Neural progenitor cell (in vitro differentiated cells): ENCODE results near the gene GLIS2. TPM values are rescaled to one million over a fixed set of nuclear protein-coding genes. Genes with fewer than 3 reads are reported as not detected.
"Not testable (repeated sequence)": the region's sequence is repeated elsewhere in the genome, so short reads cannot be mapped to it uniquely, and the experiment has no call there.

Experiments
- DNase-seq: peaks from one replicate; pipeline ENCODE4 v3.0.0-alpha.2; 2016; ENCODE audit warnings: low spot score
- H2AFZ ChIP-seq: fragments of 200-600 bp; sonication (generic); replicated peaks from 2 replicates; pipeline ENCODE4 v1.6.1; 2016; ENCODE audit warnings: antibody characterized with exemption
- H3F3A ChIP-seq: fragments of 200-600 bp; sonication (generic); 2 replicates; pipeline ENCODE4 v1.6.1; 2016; ENCODE audit warnings: antibody characterized with exemption, low read depth
- H3K27ac ChIP-seq: fragments of 200-600 bp; sonication (generic); 2 replicates; pipeline ENCODE4 v1.5.1; 2016; ENCODE audit warnings: mild to moderate bottlenecking
- H3K27me3 ChIP-seq: fragments of 200-600 bp; sonication (generic); 2 replicates; pipeline ENCODE4 v1.6.1; 2016; ENCODE audit warnings: mild to moderate bottlenecking, moderate library complexity
- H3K36me3 ChIP-seq: fragments of 200-600 bp; sonication (generic); 2 replicates; pipeline ENCODE4 v1.5.1; 2016
- H3K4me1 ChIP-seq: fragments of 200-600 bp; sonication (generic); 2 replicates; pipeline ENCODE4 v1.6.1; 2016; ENCODE audit warnings: mixed run types
- H3K4me2 ChIP-seq: fragments of 200-600 bp; sonication (generic); 2 replicates; pipeline ENCODE4 v1.6.1; 2016
- H3K4me3 ChIP-seq: fragments of 200-600 bp; sonication (generic); 2 replicates; pipeline ENCODE4 v1.5.1; 2016
- H3K79me2 ChIP-seq: fragments of 200-600 bp; sonication (generic); 2 replicates; pipeline ENCODE4 v1.6.1; 2016; ENCODE audit warnings: low read depth
- H3K9ac ChIP-seq: fragments of 200-600 bp; sonication (generic); 2 replicates; pipeline ENCODE4 v1.6.1; 2016
- H3K9me3 ChIP-seq: fragments of 200-600 bp; sonication (generic); 2 replicates; pipeline ENCODE4 v1.5.1; 2016; ENCODE audit warnings: low read depth
- H4K20me1 ChIP-seq: fragments of 200-600 bp; sonication (generic); 2 replicates; pipeline ENCODE4 v1.6.1; 2016; ENCODE audit warnings: low read depth
- H3K27ac Mint-ChIP-seq: 3 replicates; pipeline ENCODE4 v1.8.0; 2021; ENCODE audit warnings: mixed read lengths
- H3K27me3 Mint-ChIP-seq: 2 replicates; pipeline ENCODE4 v1.8.0; 2022; ENCODE audit warnings: low read depth, mild to moderate bottlenecking, inconsistent platforms, moderate library complexity, mixed read lengths; ENCODE audit not compliant: insufficient read depth
- H3K36me3 Mint-ChIP-seq: 3 replicates; pipeline ENCODE4 v1.8.0; 2021; ENCODE audit warnings: mixed read lengths
- H3K4me1 Mint-ChIP-seq: 3 replicates; pipeline ENCODE4 v1.8.0; 2021; ENCODE audit warnings: mixed read lengths
- H3K4me3 Mint-ChIP-seq: 3 replicates; pipeline ENCODE4 v1.8.0; 2021; ENCODE audit warnings: mild to moderate bottlenecking, moderate library complexity, mixed read lengths
- H3K9me3 Mint-ChIP-seq: 3 replicates; pipeline ENCODE4 v1.8.0; 2020; ENCODE audit warnings: mixed read lengths
- EZH2 ChIP-seq: fragments of 200-600 bp; sonication (generic); IDR thresholded peaks from 2 replicates; pipeline ENCODE4 v1.6.1; 2017; ENCODE audit warnings: antibody characterized with exemption, mild to moderate bottlenecking, moderate library complexity
- EZH2phosphoT487 ChIP-seq: fragments of 200-600 bp; sonication (generic); IDR thresholded peaks from 2 replicates; pipeline ENCODE4 v1.6.1; 2017; ENCODE audit warnings: antibody characterized with exemption
- total RNA-seq: library from RNA; depleted of rRNA; stranded (reverse); fragments of >200 nt; gene quantifications from 2 replicates; pipeline ENCODE4 v1.2.3, GENCODE V29; 2015; ENCODE audit warnings: low replicate concordance
- TF ChIP-seq, protein P1 (sequence below): fragments of 200-600 bp; sonication (generic); IDR thresholded peaks from 2 replicates; pipeline ENCODE4 v1.5.1; 2017; ENCODE audit warnings: antibody characterized with exemption, mild to moderate bottlenecking

The GLIS2 gene
- total RNA-seq, 1 donor from 2014 or later, result 0.15 TPM

DNA sequence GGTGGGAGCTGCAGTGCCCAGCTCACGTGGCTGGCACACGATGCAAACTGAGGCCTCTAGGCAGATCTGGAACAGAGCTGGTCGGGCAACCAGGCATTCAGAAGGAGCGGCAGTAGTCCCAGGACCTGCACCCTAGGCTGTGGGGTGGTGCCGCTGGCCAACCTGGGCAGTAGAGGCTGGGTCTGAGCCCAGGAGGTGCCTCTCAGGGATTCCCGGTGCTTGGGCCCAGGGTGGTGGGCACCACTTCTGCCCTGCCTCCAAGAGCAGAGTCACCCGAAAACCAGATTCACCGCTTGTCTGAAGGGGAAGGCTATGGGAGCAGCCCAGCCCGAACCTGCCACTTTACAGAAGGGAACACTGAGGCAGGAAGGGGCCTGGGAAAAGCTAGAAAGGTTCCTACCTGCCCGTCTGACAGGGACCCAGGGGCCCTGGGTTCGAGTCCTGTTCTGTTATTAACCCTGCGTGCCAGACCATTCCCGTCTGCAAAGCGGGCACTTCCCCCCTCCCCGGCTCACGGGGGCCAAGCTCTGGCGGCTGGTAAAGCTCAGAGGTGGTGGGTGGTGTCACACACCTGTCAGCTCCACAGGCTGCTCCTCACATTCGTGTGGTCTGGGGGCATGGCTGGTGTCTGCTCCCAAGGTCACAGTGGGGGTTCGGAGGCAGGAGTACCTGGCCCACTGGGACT lies 16.9 kb downstream of the GLIS2 start:
- no peak for DNase-seq
- peaks cover 15% of the 10 kb centered on the region for H3K79me2 ChIP-seq
- H3K27ac Mint-ChIP-seq, result no peak overlapping the region
- peaks cover 4% of the 10 kb centered on the region for H3K36me3 Mint-ChIP-seq
- no peak overlapping the region for H3K4me2 ChIP-seq
- no peak overlapping the region for H3K4me3 Mint-ChIP-seq
- H3K4me1 Mint-ChIP-seq, result peaks cover 16% of the 10 kb centered on the region
- H3K9me3 ChIP-seq, result no peaks in the 10 kb centered on the region
- H3K27ac ChIP-seq, result no peak overlapping the region
- peaks cover 12% of the 10 kb centered on the region for H3F3A ChIP-seq
- H3K4me3 ChIP-seq, result no peak overlapping the region
- H3K9me3 Mint-ChIP-seq, result no peaks in the 10 kb centered on the region
- no peaks in the 10 kb centered on the region for H3K36me3 ChIP-seq
- peaks cover 37% of the 10 kb centered on the region for H4K20me1 ChIP-seq
- TF ChIP-seq EZH2 (no peak), EZH2phosphoT487 (no peak)
- TF ChIP-seq, protein P1, sequence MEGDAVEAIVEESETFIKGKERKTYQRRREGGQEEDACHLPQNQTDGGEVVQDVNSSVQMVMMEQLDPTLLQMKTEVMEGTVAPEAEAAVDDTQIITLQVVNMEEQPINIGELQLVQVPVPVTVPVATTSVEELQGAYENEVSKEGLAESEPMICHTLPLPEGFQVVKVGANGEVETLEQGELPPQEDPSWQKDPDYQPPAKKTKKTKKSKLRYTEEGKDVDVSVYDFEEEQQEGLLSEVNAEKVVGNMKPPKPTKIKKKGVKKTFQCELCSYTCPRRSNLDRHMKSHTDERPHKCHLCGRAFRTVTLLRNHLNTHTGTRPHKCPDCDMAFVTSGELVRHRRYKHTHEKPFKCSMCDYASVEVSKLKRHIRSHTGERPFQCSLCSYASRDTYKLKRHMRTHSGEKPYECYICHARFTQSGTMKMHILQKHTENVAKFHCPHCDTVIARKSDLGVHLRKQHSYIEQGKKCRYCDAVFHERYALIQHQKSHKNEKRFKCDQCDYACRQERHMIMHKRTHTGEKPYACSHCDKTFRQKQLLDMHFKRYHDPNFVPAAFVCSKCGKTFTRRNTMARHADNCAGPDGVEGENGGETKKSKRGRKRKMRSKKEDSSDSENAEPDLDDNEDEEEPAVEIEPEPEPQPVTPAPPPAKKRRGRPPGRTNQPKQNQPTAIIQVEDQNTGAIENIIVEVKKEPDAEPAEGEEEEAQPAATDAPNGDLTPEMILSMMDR, result no peak
- H3K27me3 Mint-ChIP-seq, result peaks cover 2% of the 10 kb centered on the region
- no peak overlapping the region for H2AFZ ChIP-seq
- H3K4me1 ChIP-seq, result peaks cover 4% of the 10 kb centered on the region
- H3K27me3 ChIP-seq, result no peaks in the 10 kb centered on the region
- no peak overlapping the region for H3K9ac ChIP-seq

DNA sequence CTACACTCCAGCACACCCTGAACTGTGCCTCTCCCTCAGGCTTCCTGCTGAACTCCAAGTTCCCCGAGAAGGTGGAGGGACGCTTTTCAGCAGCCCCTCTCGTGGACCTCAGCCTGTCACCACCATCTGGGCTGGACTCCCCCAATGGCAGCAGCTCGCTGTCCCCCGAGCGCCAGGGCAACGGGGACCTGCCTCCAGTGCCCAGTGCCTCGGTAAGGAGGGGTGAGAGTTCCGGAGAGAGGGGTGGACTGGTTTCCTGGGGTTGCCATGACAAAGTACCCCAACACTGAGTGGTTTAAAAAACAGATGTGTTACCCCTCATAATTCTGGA lies 17.4 kb downstream of the GLIS2 start:
- peaks cover 4% of the 10 kb centered on the region for H3K36me3 Mint-ChIP-seq
- H3K4me1 ChIP-seq, result peaks cover 4% of the 10 kb centered on the region
- no peak overlapping the region for H3K9ac ChIP-seq
- no peak for DNase-seq
- H4K20me1 ChIP-seq, result peaks cover 37% of the 10 kb centered on the region
- H3K4me1 Mint-ChIP-seq, result peaks cover 14% of the 10 kb centered on the region
- TF ChIP-seq, protein P1, result no peak
- TF ChIP-seq EZH2, result no peak
- no peak for TF ChIP-seq EZH2phosphoT487
- no peak overlapping the region for H3K4me3 Mint-ChIP-seq
- no peaks in the 10 kb centered on the region for H3K36me3 ChIP-seq
- peaks cover 14% of the 10 kb centered on the region for H3K79me2 ChIP-seq
- no peak overlapping the region for H3K4me3 ChIP-seq
- H3K9me3 ChIP-seq, result no peaks in the 10 kb centered on the region
- H3K4me2 ChIP-seq, result no peak overlapping the region
- H3F3A ChIP-seq, result peaks cover 7% of the 10 kb centered on the region
- H3K27me3 Mint-ChIP-seq, result peaks cover 2% of the 10 kb centered on the region
- H3K27ac Mint-ChIP-seq, result no peak overlapping the region
- no peak overlapping the region for H3K27ac ChIP-seq
- no peak overlapping the region for H2AFZ ChIP-seq
- H3K27me3 ChIP-seq, result no peaks in the 10 kb centered on the region
- H3K9me3 Mint-ChIP-seq, result no peaks in the 10 kb centered on the region

DNA sequence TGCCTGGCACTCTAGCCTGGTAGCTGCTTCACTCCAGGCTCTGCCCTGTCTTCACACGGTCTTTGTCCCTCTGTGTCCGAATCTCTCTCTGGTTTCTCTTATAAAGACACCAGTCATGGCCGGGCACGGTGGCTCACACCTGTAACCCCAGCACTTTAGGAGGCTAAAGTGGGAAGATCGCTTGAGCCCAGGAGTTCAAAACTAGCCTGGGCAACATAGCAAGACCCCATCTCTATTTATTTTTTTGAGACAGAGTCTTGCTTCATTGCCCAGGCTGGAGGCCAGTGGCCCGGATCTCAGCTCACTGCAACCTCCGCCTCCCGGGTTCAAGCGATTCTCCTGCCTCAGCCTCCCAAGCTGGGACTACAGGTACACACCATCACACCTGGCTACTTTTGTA lies 17.8 kb downstream of the GLIS2 start:
- not testable (repeated sequence) for H3K36me3 Mint-ChIP-seq, H3K9ac ChIP-seq, H3K4me3 ChIP-seq, H3K27ac ChIP-seq, H3K36me3 ChIP-seq, H3K9me3 Mint-ChIP-seq, H3K4me2 ChIP-seq, H3K79me2 ChIP-seq, H2AFZ ChIP-seq, H3K27me3 ChIP-seq, H3K27me3 Mint-ChIP-seq, H3K27ac Mint-ChIP-seq, H3K4me1 ChIP-seq, H3K9me3 ChIP-seq, H3F3A ChIP-seq, H3K4me3 Mint-ChIP-seq, DNase-seq
- peaks cover 11% of the 10 kb centered on the region for H3K4me1 Mint-ChIP-seq
- peaks cover 32% of the 10 kb centered on the region for H4K20me1 ChIP-seq

DNA sequence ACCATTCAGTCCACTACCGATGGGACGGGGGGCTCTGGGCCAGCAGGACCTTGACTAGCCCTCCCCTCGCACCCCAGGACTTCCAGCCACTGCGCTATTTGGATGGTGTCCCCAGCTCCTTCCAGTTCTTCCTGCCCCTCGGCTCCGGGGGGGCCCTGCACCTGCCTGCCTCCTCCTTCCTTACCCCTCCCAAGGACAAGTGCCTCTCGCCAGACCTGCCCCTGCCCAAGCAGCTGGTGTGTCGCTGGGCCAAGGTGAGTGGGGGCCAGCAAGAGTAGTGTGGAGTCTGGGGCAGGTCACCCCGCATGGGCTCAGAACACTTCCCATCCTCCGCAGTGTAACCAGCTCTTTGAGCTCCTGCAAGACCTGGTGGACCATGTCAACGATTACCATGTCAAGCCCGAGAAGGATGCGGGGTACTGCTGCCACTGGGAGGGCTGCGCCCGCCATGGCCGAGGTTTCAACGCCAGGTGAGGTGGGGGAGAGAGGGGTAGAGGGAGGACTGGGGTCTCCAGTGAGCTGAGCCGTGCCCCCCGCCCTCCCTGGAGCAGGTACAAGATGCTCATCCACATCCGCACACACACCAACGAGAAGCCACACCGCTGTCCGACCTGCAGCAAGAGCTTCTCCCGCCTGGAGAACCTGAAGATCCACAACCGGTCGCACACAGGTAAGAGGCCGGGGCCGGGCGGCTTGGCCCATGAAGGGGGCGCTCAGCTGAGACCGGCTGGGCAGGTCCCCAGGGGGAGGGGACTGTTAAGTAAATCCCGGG lies 19.0 kb downstream of the GLIS2 start:
- no peak overlapping the region for H3K27ac Mint-ChIP-seq
- peaks cover 4% of the 10 kb centered on the region for H3K27me3 Mint-ChIP-seq
- no peak overlapping the region for H3K4me3 ChIP-seq
- H3K36me3 ChIP-seq, result no peaks in the 10 kb centered on the region
- H3K9me3 Mint-ChIP-seq, result no peaks in the 10 kb centered on the region
- no peaks in the 10 kb centered on the region for H3K27me3 ChIP-seq
- no peak overlapping the region for H2AFZ ChIP-seq
- H3K4me2 ChIP-seq, result no peak overlapping the region
- H3F3A ChIP-seq, result no peaks in the 10 kb centered on the region
- H3K36me3 Mint-ChIP-seq, result peaks cover 6% of the 10 kb centered on the region
- TF ChIP-seq EZH2, result no peak
- TF ChIP-seq, protein P1, result no peak
- TF ChIP-seq EZH2phosphoT487, result no peak
- no peaks in the 10 kb centered on the region for H3K4me1 ChIP-seq
- H3K27ac ChIP-seq, result no peak overlapping the region
- no peaks in the 10 kb centered on the region for H3K79me2 ChIP-seq
- no peak for DNase-seq
- no peak overlapping the region for H3K4me3 Mint-ChIP-seq
- H3K9me3 ChIP-seq, result no peaks in the 10 kb centered on the region
- H3K4me1 Mint-ChIP-seq, result peaks cover 3% of the 10 kb centered on the region
- H3K9ac ChIP-seq, result no peak overlapping the region
- peaks cover 20% of the 10 kb centered on the region for H4K20me1 ChIP-seq
